Measurements from ENCODE around the gene PICALM. TPM values are rescaled to one million over a fixed set of nuclear protein-coding genes. Genes with fewer than 3 reads are reported as not detected.
"Not testable (repeated sequence)": the region's sequence is repeated elsewhere in the genome, so short reads cannot be mapped to it uniquely, and the experiment has no call there.

PICALM gene
- total RNA-seq, 4 donors from 2014 or later = 164 to 386 (median 189) TPM

- Histone ChIP-seq H3K9me3 (no peaks in the 10 kb centered on the region), H3K27me3 (no peaks in the 10 kb centered on the region), H3K4me1 (peaks cover 6% of the 10 kb centered on the region), H3K36me3 (peaks cover 79% of the 10 kb centered on the region), H3K4me3 (no peak overlapping the region), H3K27ac (no peak overlapping the region)
- no peak for DNase-seq (ENCODE audit: low spot score in 2 of 2)
- 80% methylated on average over 3 of the region's 3 CpGs for WGBS
- TF ChIP-seq EP300 (IDR thresholded peaks at IDR 0.05) = no peak
- TF ChIP-seq CTCF (IDR thresholded peaks at IDR 0.05) = no peak
- TF ChIP-seq POLR2A (IDR thresholded peaks at IDR 0.05) = no peak
- TF ChIP-seq POLR2AphosphoS5 (IDR thresholded peaks at IDR 0.05) = no peak
These were observed 108.2 kb downstream of the PICALM start for GRCh38 chr11:85960678-85961077.

GRCh38 chr11:85955531-85955930 is 113.4 kb downstream of the PICALM start:
- Histone ChIP-seq H3K27me3 (no peaks in the 10 kb centered on the region), H3K27ac (no peak overlapping the region), H3K36me3 (peaks cover 55% of the 10 kb centered on the region), H3K4me1 (no peaks in the 10 kb centered on the region), H3K9me3 (no peaks in the 10 kb centered on the region), H3K4me3 (no peak overlapping the region)
- WGBS = 73% methylated on average over 1 of the region's 1 CpG
- no peak for DNase-seq (ENCODE audit: low spot score in 2 of 2)
- no peak for TF ChIP-seq POLR2AphosphoS5 (IDR thresholded peaks at IDR 0.05)
- TF ChIP-seq EP300 (IDR thresholded peaks at IDR 0.05) = no peak
- no peak for TF ChIP-seq CTCF (IDR thresholded peaks at IDR 0.05)
- no peak for TF ChIP-seq POLR2A (IDR thresholded peaks at IDR 0.05)

- H3K9me3 ChIP-seq = no peaks in the 10 kb centered on the region
- peaks cover 3% of the 10 kb centered on the region for H3K4me1 ChIP-seq
- no peak overlapping the region for H3K4me3 ChIP-seq
- no peak overlapping the region for H3K27ac ChIP-seq
- peaks cover 40% of the 10 kb centered on the region for H3K36me3 ChIP-seq
- DNase-seq (ENCODE audit: low spot score in 2 of 2) = no peak
- TF ChIP-seq POLR2AphosphoS5 (IDR thresholded peaks at IDR 0.05) (no peak), EP300 (IDR thresholded peaks at IDR 0.05) (no peak), CTCF (IDR thresholded peaks at IDR 0.05) (no peak), POLR2A (IDR thresholded peaks at IDR 0.05) (no peak)
- WGBS = 44% methylated on average over 2 of the region's 2 CpGs
- no peaks in the 10 kb centered on the region for H3K27me3 ChIP-seq
These were observed 115.3 kb downstream of the PICALM start for GRCh38 chr11:85953491-85954143.

GRCh38 chr11:85952108-85952485 is 116.8 kb downstream of the PICALM start:
- H3K27ac ChIP-seq; H3K9me3 ChIP-seq; H3K4me3 ChIP-seq; H3K27me3 ChIP-seq; DNase-seq (ENCODE audit: low spot score in 2 of 2): not testable (repeated sequence)
- peaks cover 17% of the 10 kb centered on the region for H3K4me1 ChIP-seq
- 93% methylated on average over 7 of the region's 7 CpGs for WGBS
- peaks cover 26% of the 10 kb centered on the region for H3K36me3 ChIP-seq

GRCh38 chr11:85951428-85952107 is 117.3 kb downstream of the PICALM start:
- TF ChIP-seq EP300 (IDR thresholded peaks at IDR 0.05) (no peak), POLR2A (IDR thresholded peaks at IDR 0.05) (no peak), CTCF (IDR thresholded peaks at IDR 0.05) (no peak), POLR2AphosphoS5 (IDR thresholded peaks at IDR 0.05) (no peak)
- WGBS = 95% methylated on average over 3 of the region's 3 CpGs
- no peak for DNase-seq (ENCODE audit: low spot score in 2 of 2)
- Histone ChIP-seq H3K27me3 (no peaks in the 10 kb centered on the region), H3K36me3 (peaks cover 21% of the 10 kb centered on the region), H3K4me3 (no peak overlapping the region), H3K9me3 (no peaks in the 10 kb centered on the region), H3K4me1 (peaks cover 21% of the 10 kb centered on the region), H3K27ac (no peak overlapping the region)

Data from suprapubic skin (tissue), 4 donors.